GM21619 (cell line): ENCODE measurements around the gene ZNF365.
"Not testable (repeated sequence)": the region's sequence is repeated elsewhere in the genome, so short reads cannot be mapped to it uniquely, and the experiment has no call there.

Experiments
- ATAC-seq: cut with Tn5 transposase; IDR thresholded peaks from one replicate; pipeline ENCODE4 v1.9.1; 2021; ENCODE audit not compliant: unreplicated experiment

ZNF365 gene

GRCh38 chr10:62376071-62377025 lies 2.2 kb downstream of the ZNF365 start:
- no peak for ATAC-seq

GRCh38 chr10:62377026-62377415 lies 2.9 kb downstream of the ZNF365 start:
- ATAC-seq, result no peak

DNA sequence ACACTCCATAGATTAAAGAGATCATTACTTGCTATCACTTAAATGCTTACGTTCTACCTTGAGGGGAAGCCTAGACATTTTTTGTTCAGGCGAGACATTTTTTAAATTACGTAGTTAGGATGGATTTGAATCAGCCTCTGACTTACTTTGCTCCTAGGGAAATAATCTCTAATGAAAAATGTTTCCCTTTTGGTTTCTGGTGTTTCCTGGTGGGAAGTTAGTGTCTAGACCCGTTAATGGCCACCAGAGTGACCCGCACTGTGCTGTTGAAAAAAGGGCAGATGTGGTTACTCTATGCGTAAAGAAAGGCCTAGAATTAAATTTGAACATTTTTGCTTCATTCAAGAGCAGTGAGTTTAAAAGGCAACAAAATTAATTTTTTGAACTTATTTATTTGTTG lies 3.8 kb downstream of the ZNF365 start:
- no peak for ATAC-seq

DNA sequence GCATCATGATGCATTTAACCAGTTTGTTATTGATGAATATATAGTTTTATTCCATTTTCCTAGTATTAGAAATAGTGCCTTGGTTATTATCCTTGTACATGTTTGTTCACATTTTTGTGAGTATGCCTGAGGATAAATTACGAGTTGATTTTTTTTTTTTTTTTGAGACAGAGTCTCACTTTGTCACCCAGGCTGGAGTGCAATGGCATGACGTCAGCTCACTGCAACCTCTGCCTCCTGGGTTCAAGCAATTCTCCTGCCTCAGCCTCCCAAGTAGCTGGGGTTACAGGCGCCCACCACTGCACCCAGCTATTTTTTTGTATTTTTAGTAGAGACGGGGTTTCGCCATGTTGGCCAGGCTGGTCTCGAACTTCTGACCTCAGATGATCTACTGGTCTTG lies 4.7 kb downstream of the ZNF365 start:
- ATAC-seq, result not testable (repeated sequence)

DNA sequence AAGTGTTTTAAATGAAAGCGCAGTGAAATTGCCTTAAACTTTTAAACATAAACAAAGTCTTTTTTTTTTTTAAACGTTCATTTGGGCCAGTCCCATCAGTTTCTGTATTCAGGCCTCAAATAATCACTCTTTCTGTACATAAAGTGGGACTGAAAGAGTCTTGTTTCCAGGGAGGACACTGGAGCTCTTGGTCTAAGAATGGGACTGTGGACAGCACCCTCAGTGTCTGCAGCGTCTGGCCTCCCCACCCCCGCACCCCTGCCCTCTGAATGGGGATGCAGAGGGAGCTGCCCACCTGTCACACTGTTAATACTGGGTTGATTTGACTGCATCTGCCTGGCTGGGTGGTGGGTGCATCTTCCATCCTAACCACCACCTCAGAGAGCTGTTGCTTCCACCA lies 5.2 kb downstream of the ZNF365 start:
- ATAC-seq, result no peak

GRCh38 chr10:62380016-62380415 lies 5.8 kb downstream of the ZNF365 start:
- ATAC-seq, result no peak

DNA sequence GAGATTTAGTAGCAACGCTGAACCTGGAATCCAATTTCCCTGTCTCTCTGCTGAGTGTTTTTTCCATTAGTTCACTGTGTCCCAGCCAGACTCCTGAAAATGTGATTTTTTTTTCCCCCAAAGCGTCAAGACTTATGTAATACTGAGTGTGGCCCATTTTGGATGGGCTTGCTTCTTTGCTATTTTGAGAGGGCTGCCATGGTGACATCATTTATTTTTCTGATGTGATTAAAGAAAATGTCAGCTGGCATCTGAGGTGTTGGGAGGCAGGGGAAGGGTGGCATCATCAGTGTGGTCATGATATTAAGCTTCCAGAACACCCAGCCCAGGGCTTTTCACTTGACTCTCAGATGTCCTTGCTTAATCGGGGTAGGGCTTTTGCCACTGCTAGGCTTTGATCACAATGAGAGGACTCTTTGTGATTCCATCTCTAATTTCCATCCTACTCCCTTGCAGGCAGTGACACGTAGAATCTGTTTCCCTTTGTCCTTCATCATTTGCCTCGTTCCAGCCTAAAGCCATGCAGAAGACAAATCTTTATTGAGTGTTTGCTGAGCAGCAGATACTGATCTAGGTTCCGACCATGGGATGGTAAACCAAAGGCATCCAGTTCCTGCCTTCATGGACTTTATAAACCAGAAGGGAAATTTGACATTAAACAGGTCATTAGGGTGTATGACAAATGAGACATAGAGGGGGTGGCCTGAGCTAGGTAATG lies 7.4 kb downstream of the ZNF365 start:
- no peak for ATAC-seq

GRCh38 chr10:62382831-62383230 lies 8.7 kb downstream of the ZNF365 start:
- no peak for ATAC-seq

DNA sequence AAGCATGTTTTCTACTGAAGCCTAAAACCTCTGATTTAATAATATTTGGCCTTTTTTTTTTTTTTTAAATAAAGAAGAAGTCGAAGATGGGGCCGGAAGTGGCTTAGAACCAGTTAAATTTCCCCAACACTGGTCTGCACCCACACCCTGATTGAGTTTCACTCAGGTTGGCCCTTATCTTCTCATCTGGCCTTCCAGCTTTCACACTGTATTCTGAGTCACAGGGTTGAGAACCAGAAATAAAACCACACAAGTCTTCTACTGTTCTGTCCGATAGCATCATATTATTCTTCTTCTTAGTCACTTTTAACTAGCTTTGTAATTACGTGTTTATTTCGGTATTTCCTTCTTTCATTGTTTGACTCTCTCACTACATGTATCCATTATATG lies 9.9 kb downstream of the ZNF365 start:
- ATAC-seq, result peak; percentile 54

DNA sequence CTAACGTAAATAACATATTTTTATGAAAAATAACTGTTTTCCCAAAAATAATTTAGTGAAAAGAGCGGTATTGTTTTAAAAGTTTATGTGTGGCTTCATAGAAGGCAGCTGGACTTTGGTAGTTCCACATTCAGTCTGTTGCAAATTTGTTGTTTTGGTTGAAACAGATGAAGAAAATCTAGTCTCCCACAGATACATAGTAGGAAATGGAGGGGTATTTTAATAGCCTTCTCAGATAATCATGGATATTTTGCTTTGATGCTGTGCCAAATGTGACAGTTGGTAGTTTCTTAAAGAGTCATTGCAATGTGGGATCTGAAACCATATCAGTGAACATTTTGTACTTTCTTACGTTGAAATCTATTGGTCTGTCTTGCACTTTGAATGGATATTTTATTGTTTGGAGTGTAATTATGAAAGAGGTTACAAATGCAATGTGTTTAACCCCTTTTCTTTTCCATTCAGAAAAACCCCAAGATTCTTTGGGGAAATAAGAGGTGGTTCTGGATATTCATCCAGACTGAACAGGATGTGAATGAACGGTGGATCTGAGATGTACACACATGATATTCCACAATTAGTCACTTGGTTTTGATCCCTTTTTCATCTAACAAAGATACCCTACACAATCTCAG lies 10.4 kb downstream of the ZNF365 start:
- ATAC-seq, result no peak

GRCh38 chr10:62386356-62387320 lies 12.5 kb downstream of the ZNF365 start:
- no peak for ATAC-seq

DNA sequence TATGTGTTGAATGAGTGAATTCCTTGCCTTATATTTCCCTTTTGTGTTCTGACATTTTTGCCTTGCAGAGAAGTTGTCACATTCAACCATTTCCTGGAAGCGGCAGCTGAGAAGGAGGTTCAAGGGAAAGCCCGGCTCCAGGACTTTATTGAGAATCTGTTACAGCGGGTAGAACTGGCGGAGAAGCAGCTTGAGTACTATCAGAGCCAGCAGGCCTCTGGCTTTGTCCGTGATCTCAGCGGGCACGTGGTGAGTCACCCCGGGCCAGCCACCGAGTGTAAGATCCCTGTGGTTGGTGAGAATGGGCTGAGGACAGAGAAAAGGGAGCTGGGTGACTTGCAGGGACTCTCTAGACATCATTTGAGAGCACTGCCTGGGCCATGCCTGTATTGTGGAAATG lies 14.2 kb downstream of the ZNF365 start:
- no peak for ATAC-seq

- no peak for ATAC-seq
These were observed 16.5 kb downstream of the ZNF365 start for GRCh38 chr10:62390497-62391176.

- ATAC-seq, result no peak
These were observed 19.1 kb downstream of the ZNF365 start for GRCh38 chr10:62393237-62393636.

DNA sequence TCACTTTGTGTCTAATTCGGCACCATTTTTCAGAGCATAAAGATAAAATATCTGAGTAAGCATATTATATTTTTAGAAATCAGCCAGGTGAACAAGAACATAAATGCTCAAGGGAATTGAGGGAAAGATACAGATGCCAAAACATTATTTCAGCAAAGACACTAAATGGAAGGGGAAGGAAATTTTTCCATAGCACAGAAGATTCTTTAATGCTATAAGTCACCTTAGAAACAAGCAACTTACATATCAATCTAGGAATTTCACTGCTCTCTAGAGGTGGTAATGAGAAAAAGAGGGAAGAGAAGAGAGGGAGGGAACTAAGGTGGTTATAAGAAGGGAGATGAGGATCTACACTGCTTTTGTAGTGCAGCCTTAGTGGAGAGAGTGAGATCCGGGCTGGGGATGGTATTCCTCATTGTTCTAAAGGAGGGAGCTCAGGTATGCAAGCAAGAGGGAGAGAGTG lies 20.4 kb downstream of the ZNF365 start:
- no peak for ATAC-seq

DNA sequence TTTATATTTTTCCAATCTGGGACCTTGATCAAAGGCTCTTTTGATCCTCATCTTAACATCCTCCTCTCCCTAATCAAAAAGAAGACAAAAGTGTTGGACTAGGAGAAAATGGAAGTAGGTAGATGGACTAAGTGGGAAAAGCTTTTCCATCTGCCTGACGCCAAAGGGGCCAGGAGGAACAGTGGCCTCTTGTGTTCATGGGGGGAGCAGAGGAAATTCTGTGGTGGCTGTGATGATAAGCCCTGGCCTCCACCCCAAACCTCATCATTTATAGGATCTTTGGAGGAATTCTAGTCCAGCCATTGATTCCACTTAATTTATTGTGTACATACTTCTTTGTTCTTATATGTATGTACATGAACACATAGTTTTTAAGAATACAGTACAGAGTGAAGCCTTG lies 21.7 kb downstream of the ZNF365 start:
- no peak for ATAC-seq

DNA sequence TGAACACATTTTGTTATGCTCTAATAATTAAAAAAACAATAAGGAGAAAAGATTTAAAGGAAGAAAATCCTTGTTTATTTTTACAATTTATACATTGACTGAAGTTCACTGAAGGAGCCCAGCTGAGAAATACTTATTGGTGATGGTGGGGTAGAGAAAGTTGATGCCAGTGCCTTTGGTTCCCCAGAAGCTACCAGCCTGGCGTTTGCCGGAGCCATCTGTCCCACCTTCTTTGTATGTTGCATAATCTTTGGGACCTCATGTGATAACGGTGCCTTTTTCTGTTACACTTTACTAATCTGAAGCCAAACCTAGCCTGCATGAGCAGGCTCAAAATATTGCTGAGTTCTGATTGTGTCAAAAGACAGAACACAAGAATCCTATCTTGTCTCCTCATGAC lies 22.7 kb downstream of the ZNF365 start:
- ATAC-seq, result no peak

DNA sequence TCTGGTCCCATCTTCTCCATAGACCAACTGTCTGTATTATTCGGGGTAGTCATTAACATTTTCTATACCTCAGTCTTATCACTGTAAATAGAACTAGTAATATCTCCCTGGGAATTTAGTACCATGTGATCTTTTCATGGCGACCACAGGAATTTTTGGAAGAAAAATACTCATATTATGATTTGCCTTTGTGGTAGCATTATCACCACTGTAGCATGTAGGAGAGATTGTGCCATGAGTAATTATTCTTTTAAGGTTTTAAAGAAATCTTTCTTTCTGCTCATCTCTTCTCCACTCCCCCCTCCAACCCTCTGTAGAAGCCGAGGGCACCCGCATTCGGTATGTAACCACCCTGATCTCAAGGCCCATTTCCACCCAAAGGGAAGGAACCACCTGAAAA lies 25.0 kb downstream of the ZNF365 start:
- ATAC-seq, result no peak

GRCh38 chr10:62402508-62402907 lies 28.3 kb downstream of the ZNF365 start:
- no peak for ATAC-seq

DNA sequence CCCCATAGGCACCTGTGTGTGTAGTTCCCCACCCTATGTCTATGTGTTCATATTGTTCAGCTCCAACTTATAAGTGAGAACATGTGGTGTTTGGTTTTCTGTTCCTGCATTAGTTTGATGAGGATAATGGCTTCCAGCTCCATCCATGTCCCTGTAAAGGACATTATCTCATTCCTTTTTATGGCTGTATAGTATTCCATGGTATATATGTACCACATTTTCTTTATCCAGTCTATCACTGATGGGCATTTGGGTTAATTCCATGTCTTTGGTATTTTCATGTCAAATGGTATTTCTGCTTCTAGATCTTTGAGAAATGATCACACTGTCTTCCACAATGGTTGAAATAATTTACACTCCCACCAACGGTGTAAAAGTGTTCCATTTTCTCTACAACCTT lies 36.4 kb downstream of the ZNF365 start:
- not testable (repeated sequence) for ATAC-seq
